HT-29 (cell line): ENCODE measurements around the gene SLC7A5. TPM values are rescaled to one million over a fixed set of nuclear protein-coding genes. Genes with fewer than 3 reads are reported as not detected.
"Not testable (repeated sequence)": the region's sequence is repeated elsewhere in the genome, so short reads cannot be mapped to it uniquely, and the experiment has no call there.

Source experiments
- DNase-seq: peaks from one replicate; pipeline ENCODE4 v3.0.0-alpha.2; 2015; ENCODE audit warnings: low spot score
- total RNA-seq: library from RNA; depleted of rRNA; stranded (reverse); fragments of >200 nt; shearing (Covaris generic); gene quantifications from 2 replicates; pipeline ENCODE4 v1.2.3, GENCODE V29; 2014

The SLC7A5 gene
- total RNA-seq, 1 experiment from 2014 or later: 147 TPM

DNA sequence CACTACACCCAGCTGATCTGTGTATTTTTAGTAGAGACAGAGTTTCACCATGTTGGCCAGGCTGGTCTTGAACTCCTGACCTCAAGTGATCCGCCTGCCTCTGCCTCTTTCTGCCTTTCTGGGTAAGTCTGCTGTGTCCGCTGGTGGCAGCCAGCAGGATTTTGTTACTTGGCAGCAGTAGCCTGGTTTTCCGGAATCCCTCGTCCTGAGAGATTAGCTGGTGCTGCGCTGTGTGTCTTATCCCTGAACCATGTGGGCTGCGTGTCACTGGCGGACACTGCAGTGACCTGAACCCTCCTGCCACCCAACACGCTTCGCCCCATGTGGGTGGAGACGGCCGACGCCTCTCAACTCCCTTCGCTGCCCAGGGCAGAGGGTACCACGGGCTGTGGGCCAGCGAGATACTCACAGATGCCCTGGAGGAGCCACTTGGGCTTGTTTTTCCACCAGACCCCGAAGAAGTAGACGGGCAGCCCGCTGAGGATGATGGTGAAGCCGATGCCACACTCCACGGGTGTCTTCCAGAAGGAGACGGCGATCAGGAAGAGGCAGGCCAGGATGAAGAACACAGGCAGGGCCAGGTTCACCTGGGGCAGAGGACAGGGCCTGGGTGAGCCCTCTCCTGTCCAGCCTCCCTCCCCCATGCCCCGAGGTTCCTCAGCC is 35.2 kb downstream of the SLC7A5 start:
- DNase-seq: no peak

DNA sequence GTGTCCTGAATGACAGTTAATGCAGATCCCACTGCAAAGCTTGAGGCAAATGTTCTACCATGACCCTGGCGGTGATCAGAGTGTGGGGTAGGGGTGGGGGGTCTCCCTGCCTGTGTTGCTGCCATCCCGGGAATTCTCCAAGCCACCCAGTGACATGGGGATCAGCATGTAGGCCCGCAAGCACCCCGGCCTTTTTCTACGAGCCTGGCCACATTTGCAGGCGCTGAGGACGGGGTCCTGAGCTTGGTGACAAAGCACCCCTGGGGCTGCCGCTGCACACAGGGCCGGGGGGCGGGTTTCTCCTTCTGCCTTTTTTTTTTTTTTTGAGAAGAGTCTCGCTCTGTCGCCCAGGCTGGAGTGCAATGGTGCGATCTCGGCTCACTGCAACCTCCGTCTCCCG is 35.8 kb downstream of the SLC7A5 start:
- DNase-seq: no peak

DNA sequence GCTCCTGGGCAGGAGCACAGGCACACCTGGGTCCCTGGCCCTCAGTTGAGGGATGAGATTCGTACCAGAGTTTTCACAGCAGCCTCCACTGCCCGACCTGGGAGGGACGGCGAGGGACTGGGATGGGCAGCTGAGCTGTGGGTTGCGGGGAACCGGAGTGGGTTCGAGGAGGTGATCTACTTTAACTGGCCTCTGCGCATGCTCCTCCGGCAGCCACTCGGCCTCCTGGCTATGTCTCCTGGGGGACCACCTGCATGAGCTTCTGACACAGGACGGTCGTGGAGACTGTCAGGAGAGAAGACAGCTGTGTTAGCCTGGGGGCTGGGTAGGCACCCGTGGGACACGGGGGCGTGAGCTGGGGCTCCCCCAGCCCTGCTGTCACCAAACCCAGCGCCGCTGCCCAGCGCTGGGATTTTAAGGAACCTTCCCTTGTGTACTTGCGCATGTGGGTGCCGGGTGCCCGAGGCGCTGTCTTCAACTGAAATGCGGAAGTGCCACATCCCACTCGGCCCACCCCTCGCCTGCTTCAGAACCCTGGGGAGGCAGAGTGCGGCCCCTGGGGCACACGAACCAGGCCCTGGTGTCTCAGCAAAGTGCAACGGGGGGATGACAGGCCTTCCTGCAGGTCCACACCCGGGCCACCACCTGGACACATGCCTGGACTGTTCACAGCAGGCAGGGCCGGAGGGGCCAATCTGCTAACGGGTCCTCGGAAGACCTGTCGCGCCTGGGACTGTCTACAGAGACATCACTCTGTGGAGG is 36.4 kb downstream of the SLC7A5 start:
- DNase-seq: no peak

DNA sequence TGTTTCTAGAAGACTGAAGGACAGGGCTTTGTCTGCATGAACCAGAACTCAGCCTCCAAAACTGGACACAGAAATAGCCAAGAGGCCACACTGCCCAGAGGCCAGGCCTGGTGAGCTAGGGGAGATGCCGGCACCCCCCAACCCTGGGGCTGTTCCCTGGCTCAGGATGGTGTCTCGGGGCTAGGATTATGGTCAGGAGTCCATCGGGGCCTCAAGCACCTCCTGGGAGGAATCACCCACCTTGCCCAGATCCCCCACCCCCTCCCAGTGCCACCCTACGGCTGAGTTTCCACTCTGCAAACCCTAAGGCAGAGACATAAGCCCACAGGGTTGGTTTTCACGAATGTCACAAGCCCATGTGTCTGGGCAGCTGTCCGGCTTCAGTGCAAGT is 37.2 kb downstream of the SLC7A5 start:
- no peak for DNase-seq

DNA sequence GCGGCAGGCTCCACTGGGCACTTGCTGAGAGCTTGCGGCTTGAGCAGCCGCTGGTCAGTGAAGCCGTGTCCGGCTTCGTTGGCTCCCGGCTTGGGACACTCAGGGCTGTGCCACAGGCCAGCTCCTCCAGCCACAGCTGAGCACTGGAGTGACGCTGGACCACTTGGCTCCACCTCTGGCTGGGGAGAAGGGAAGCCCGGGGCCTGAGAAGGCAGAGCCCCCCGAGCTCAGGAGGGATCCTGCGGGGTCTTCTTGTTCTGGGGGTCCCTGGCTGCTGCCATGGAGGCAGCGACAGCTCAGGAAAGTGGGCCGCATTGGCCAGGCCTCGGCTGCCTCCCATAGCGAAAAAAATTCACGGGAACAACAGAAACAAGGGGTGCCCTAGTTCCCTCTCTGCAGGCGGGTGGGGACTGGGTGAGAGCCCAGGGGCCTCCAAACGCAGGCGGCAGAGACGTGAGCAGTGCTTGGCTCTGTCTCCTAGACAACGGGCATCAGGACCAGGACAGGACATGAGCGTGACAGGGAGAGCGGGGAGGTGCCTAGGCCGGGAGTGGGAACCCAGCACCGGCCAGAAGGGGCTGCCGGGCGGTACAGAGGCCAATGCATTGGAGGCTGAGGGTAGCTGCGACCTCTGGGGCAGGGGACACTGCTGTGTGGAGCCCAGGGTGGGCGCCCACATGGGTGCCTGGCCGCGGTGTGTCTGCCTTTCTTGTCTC is 37.7 kb downstream of the SLC7A5 start:
- DNase-seq: no peak

DNA sequence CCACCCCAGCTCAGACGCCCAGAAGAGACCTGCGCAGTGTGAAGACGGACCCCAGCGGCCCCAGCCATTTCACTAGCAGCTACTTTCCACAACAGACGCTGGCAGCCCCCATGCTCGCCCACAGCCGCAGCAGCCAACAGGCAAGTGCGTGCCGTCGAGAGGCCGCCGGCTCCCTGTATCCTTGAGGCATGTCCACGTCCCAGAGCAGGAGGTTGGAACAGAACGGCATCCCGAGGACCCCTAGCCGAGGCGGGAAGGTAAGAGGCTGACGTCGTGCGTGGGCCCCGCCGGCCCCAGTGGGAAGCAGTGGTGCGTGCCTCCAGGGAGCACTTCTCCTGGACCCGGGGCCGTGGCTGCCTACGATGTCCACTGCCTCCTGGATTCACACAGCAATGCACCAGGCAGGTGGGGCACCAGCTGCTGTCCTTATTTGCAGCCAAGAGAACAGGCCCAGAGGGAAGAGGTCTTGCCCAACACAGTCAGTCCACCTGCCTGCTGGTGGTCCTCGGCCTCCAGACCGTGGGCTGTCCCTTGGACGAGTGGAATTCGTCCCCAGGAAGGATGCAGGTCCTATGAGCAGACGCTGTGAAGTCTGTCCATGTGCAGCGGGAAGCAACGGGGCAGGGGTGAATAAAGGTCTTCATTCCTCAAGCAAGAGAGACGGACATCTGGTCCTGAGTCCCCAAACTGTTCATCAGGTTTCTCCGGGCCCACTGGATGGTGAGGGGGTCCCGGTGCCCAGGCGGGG is 38.5 kb downstream of the SLC7A5 start:
- no peak for DNase-seq

DNA sequence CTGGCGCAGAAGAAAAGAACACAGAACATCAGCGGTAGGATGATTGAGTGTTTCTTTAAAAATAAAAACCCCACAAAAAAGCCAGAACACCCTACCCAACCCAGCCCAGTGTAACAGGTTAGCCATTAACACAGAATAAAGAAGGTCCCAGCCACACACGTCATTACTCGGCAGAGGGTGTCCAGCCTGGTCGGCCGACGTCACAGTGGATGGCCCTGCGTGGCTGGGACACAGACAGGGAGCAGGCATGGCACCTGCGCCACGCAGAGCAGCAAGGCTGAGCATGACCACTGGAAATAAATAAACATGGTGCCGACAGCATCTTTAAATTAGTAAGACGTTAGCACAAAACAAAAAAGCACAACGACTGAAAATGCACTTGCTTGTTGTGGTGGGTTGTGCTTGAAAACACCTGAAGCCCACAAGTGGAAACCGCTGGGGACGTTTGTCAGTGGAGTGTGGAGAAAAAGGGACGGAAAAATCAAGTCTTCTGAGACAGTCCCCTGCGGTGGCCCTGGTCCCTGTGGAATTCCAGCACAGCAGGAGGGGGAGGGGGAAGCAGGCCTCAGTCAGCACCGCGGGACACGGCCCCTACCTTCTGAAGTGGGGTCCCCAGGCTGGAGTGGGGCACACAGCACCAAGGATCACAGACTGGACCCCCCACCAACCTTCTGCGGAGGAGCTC is 39.2 kb downstream of the SLC7A5 start:
- DNase-seq: no peak

DNA sequence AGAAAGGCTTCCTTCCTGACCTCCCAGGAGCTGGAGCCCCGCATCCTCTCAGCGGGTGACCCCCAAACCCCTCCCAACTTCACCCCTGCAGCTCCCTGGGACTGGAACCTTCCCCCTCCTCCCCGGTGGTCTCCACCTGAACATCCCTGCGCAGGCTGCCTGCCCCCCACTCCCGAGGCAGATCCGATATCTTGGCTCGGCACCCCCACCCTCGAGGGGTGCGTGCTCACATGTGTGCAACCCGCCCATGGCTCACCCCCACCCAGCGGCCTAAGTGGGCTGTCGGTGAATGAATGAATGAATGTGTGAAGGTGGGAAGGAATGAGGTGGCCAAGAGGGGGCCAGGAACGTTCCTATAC is 39.7 kb downstream of the SLC7A5 start:
- no peak for DNase-seq

DNA sequence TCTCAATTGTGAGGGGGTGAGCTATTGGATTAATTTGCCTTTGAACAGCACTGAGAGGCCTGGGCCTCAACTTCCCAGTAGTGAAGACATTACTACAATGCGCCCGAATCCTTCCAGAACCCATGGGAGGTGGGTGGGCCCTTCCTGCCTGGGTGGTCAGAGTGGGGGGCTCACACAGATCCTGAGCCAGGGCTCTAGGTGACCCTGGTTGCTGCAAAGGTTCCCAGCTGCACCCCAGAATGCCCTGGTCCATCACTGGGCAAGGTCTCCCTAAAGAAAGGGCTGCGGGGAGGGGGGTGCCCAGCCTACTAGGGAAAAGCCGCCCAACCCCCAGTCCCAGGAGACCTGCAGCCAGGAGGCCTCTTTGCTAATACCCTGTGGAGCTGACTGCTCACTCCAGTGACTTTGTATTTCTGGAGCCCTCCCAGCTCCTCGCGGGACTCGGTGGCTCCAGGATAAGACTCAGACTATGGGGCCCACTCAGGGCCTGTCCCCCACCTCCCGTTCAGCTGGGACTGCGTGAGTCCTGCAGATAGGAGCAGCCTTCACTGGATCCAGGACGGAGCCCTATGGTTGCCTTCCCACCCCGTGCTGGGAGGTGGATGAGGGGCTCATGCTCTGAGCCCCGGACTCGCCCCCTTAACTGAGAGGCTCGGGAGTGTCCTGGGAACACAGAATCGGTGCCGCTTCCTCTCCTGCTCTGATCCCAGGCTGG is 40.2 kb downstream of the SLC7A5 start:
- DNase-seq: no peak

DNA sequence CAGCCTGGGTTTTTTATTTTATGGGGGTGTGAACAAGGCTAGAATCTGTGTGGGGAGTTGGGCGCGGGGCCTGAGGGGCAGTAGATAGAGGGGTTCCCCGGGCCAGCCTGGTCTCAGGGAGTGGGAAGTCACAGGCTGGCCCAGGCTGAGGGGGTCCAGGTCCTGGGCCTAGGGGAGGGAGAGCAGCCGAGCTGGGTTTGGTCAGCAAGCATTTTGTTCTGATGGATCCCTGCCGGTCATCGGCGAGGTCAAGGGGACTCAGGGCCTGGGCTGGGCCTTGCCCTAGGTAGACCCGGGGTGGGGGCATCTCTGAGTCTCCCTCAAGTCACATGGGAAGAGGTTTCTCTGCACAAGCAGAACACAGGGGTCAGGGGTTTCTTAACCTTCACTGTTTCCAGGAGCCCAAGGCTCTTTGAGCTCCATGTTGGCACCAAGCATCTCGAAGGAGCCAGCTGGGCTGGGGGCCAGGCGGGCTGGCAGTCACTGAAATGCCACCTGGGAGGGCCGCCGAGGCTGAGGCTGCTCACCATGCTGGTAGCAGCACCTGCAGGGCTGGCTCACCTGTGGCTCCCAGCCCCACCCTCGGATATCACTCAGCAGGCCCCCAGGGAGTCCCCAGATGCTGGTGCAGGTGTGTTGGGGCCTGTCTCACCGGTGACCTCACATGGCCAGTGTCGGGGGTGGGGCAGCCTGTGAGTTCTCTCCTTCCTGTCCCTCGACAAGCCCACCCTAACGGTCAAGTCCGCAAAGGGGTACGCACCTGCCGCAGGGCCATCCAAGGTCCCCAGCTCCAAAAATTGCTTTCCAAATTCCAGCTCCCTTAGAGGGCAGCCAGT is 41.0 kb downstream of the SLC7A5 start:
- DNase-seq: no peak

DNA sequence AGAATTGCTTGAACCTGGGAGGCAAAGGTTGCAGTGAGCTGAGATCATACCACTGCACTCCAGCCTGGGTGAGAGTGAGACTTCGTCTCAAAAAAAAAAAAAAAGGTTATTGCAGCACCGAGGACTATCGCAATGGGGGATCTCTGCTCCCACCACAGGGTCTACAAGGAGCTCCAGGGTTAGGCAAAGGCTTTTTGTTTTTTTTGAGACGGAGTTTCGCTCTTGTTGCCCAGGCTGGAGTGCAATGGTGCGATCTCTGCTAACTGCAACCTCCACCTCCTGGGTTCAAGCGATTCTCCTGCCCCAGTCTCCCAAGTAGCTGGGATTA is 41.8 kb downstream of the SLC7A5 start:
- DNase-seq: not testable (repeated sequence)

DNA sequence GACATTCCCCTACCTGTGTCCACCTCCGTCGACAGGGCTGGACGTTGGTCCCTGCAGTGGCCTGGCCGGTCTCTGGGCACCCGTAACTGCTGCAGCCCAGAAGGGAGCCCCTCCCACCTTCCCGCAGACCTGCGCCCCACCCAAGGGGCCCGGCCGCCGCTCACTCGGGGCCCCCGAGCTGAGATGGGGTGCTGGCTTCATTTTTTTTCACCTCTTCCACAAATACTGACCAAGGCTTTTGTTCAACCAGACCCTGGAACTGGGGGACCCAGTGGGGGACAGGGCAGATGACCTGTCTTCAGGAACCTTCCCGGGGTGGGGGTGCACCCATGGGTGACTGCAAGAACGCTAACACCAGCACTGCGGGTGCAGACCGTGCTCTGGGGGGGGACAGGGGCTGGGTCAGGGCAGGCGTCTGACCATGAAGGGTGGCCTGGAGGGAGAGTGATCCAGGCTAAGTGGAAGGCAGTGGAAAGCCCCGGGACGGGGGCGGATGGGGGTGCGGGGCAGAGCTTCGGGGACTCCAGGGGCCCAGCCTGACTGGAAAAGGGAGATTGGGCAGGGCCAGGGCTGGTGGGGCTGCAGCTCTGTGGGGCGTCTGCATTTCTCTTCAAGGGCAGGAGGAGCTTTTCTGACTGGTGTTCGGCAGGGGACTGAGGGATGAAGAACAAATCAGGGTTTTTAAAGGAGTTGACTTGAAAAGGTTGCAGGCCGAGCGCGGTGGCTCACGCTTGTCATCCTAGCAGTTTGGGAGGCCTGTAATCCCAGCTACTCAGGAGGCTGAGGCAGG is 42.3 kb downstream of the SLC7A5 start:
- DNase-seq: no peak

DNA sequence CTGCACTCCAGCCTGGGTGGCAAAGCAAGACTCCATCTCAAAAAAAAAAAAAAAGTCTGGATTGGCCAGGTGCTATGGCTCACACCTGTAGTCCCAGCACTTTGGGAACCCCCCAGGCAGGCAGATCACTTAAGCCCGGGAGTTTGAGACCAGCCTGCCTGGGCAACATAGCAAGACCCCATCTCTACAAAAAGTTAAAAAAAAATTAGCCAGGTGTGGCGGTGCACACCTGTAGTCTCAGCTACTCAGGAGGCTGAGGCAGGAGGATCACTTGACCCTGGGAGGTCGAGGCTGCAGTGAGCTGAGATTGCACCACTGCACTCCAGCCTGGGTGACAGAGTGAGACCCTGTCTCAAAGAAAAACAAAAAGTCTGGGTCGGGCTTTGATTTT is 42.9 kb downstream of the SLC7A5 start:
- not testable (repeated sequence) for DNase-seq

DNA sequence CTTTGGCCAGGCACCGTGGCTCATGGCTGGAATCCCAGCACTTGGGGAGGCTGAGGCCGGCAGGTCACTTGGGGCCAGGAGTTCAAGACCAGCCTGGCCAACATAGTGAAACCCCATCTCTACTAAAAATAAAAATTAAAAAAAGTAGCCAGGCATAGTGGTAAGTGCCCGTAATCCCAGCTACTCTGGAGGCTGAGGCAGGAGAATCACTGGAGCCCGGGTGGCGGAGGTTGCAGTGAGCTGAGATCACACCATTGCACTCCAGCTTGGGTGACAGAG is 43.5 kb downstream of the SLC7A5 start:
- not testable (repeated sequence) for DNase-seq

DNA sequence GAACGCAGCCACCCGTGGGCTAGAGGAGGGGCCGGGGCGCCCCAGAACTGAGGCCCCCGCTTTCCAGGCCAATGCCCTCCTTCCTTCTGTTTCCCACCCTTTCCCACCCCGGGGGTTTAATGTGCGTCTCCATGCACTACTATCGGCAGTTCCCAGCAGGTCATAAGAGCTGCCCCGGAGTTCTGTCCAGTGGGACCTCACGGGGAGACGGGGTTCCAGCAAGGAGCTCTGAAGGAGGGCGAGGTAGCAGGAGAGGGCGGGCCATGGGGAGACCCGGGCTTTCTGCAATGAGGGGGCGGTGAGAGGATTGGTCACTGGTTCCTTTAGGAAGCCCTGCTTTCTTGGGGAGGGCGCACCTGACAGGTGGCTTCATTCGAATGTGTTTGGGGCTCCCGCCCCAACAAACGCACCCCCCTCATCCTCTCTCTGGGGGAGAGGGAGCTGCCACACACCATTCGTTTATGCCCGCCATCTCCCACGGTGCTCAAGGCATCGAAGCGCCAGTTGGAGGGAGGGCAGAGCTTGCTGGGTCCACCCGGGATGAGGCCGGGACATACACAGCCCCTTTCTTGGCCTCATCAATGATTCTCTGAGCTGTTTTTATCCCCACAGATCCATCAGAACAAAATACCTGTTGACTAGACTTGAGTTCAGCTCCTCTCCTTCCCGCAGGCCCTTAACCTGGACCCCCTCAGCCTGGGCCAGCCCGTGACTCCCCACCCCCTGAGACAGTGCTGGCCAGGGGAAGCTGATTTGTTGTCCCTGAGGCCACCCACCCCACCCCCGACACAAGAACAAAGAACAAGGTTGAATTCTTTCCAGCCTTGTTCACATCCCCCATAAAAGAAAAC is 44.1 kb downstream of the SLC7A5 start:
- no peak for DNase-seq

DNA sequence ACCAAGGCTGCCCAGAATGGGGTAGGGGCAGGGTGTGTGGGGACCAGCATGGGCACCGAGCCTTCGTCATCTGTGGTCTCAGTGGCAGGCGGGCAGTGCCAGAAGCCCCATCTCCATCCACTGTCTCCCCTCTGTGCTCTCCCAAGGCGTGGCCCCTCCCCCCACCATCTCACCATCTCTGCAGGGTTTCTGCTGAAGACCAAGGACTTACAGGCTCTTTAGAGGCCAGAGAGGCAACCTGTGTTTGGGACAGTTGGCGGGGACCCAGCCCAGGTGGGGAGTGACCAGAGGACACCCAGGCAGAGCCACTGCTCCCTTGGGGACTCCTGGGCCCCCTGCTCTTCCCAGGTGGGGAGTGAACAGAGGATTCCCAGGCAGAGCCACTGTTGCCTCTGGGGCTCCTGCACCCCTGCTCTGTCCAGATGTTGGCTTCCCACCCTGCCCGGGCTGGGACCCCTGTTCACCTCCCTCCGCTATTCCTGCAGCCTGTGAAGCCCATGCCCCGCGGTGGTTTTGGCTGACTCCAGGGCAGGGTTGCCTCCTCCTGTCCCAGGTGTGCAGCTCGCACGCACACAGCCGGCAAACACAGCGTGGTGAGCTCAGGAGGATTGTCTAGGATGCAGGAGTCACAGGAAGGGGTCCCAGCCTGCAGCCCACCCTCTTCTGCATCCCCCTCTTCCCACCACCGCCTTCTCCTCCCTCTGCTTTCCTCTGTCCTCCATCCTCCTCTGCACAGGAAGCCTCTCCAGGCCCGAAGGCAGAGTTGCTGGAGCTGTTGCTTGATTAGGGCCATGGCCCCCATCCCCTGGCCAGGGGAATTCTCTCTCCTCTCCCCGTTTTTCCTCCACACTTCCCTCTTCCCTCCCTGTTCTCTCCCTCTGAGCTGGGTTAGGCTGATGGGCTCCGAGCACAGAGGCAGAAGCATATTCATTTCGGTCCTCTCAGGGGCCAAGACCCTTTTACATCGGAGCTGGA is 45.0 kb downstream of the SLC7A5 start:
- no peak for DNase-seq

DNA sequence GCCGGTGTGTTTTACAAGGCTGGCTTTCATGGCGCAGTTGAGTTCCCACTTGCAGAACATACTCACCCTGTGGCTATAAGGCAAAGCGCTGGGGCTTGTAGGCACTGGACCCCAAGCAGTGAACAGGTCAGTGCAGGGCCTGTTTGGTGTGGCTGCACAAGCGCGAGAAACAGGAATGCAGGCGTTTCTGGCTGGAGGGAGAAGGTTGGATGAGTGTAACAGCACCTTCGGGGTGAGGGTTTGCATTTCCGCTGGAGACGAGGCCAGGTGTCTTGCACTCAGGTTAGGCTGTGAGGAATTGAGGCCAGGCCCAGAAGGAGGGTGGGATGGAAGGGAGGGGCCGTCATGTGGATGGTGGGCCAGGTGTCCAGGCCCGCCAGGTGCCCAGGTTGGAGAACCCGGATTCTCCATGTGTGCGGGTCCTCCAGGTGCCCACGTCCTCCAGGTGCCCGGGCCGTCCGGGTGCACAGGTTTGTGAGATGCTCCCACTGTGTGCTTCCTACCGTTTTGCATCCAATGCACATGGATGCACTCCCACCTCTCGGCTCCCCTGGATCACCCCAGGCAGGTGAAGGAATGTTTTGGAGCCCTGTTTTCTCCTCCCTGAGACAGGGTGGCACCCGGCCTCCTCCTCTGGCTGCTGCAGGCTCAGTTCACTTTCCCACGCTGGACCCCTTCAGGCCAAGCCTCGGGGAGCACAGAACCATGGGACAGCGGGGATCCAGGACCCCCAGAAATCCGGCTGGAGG is 46.0 kb downstream of the SLC7A5 start:
- no peak for DNase-seq
